Measurements from ENCODE around the gene SMG6.

DNA sequence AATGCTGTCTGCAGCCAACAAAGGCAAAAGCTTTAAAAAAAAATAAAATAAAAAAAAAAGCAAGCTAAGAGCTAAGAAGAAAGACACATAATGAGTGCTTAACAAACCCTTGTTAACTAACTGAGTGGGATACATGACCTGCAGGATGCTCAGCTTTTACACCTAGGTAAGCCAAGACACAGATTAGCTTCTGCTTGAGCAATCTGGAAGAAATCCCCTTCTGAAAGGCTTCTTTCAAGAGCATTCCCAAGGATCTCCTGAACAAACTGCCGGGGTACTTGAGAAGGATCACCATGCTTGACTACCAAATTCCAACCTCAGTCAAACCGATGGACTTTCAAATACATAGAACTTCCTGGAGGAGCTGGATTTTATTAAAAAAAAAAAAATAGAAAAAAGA, 92.9 kb downstream of the SMG6 start:
- no peak for TF ChIP-seq CEBPB (IDR thresholded peaks at IDR 0.05)
- TF ChIP-seq, protein P1, sequence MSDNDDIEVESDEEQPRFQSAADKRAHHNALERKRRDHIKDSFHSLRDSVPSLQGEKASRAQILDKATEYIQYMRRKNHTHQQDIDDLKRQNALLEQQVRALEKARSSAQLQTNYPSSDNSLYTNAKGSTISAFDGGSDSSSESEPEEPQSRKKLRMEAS (IDR thresholded peaks at IDR 0.05), result no peak
- TF ChIP-seq, protein P2, sequence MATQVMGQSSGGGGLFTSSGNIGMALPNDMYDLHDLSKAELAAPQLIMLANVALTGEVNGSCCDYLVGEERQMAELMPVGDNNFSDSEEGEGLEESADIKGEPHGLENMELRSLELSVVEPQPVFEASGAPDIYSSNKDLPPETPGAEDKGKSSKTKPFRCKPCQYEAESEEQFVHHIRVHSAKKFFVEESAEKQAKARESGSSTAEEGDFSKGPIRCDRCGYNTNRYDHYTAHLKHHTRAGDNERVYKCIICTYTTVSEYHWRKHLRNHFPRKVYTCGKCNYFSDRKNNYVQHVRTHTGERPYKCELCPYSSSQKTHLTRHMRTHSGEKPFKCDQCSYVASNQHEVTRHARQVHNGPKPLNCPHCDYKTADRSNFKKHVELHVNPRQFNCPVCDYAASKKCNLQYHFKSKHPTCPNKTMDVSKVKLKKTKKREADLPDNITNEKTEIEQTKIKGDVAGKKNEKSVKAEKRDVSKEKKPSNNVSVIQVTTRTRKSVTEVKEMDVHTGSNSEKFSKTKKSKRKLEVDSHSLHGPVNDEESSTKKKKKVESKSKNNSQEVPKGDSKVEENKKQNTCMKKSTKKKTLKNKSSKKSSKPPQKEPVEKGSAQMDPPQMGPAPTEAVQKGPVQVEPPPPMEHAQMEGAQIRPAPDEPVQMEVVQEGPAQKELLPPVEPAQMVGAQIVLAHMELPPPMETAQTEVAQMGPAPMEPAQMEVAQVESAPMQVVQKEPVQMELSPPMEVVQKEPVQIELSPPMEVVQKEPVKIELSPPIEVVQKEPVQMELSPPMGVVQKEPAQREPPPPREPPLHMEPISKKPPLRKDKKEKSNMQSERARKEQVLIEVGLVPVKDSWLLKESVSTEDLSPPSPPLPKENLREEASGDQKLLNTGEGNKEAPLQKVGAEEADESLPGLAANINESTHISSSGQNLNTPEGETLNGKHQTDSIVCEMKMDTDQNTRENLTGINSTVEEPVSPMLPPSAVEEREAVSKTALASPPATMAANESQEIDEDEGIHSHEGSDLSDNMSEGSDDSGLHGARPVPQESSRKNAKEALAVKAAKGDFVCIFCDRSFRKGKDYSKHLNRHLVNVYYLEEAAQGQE (IDR thresholded peaks at IDR 0.05; ENCODE audit: low read depth), result no peak
- TF ChIP-seq YY1 (IDR thresholded peaks at IDR 0.05; ENCODE audit: low read depth), result no peak

Data from Ishikawa (cell line).